HepG2 (cell line): ENCODE measurements around the gene SLC12A9. TPM values are rescaled to one million over a fixed set of nuclear protein-coding genes. Genes with fewer than 3 reads are reported as not detected.
A peak's percentile ranks its signal among the peaks of the same experiment; 100 is the strongest.

ENCODE experiments used
- FOSL2 ChIP-seq: sonication (generic); formaldehyde crosslinking; IDR thresholded peaks from 2 replicates; pipeline ENCODE4 v1.4.0; 2020; ENCODE audit warnings: missing genetic modification reagents
- FOXJ3 ChIP-seq: sonication (generic); formaldehyde crosslinking; IDR thresholded peaks from 2 replicates; pipeline ENCODE4 v1.4.0; 2020; ENCODE audit warnings: missing genetic modification reagents, mild to moderate bottlenecking, borderline replicate concordance
- TAF15 ChIP-seq: fragments of 200-400 bp; formaldehyde crosslinking; IDR thresholded peaks from one replicate; pipeline ENCODE4 v1.6.1; 2018; ENCODE audit warnings: mild to moderate bottlenecking, low read depth, low read length; ENCODE audit not compliant: poor library complexity, severe bottlenecking
- XBP1 ChIP-seq: sonication (generic); formaldehyde crosslinking; IDR thresholded peaks from 2 replicates; pipeline ENCODE4 v1.5.0; 2020; ENCODE audit warnings: missing genetic modification reagents
- ZNF12 ChIP-seq: sonication (generic); formaldehyde crosslinking; IDR thresholded peaks from 2 replicates; pipeline ENCODE4 v1.5.0; 2020; ENCODE audit warnings: missing genetic modification reagents
- ZNF598 ChIP-seq: sonication (generic); formaldehyde crosslinking; IDR thresholded peaks from 2 replicates; pipeline ENCODE4 v1.5.1; 2020; ENCODE audit warnings: mild to moderate bottlenecking, missing genetic modification reagents, borderline replicate concordance
- polyA plus RNA-seq, 8 experiments: library from polyadenylated mRNA; depleted of rRNA in 3 of 8; stranded (reverse) in 7 of 8; unstranded in 1 of 8; fragments of >200 nt; fragmentation: Illumina TruSeq in 4 of 8; extraction: Trizol in 4 of 8; gene quantifications; 2 replicates each; pipeline versions ENCODE4 v1.2.1 to v1.2.3, GENCODE V29; 2011 to 2016; ENCODE audit warnings: low read depth in 4 of 8, missing spikeins in 1 of 8, mixed read lengths in 1 of 8; ENCODE audit not compliant: insufficient read depth in 1 of 8
- total RNA-seq, 5 experiments: library from RNA; depleted of rRNA; stranded (reverse); fragments of >200 nt; fragmentation: Illumina TruSeq; extraction: Trizol; gene quantifications; 2 replicates each; pipeline ENCODE4 v1.2.3, GENCODE V29; 2016; ENCODE audit warnings: low read depth in 1 of 5
- TF ChIP-seq, protein P1 (sequence below): sonication (generic); formaldehyde crosslinking; IDR thresholded peaks from 2 replicates; pipeline ENCODE4 v1.9.0; 2022; ENCODE audit warnings: missing genetic modification reagents, mild to moderate bottlenecking, borderline replicate concordance
- TF ChIP-seq, protein P2 (sequence below): sonication (generic); formaldehyde crosslinking; IDR thresholded peaks from 2 replicates; pipeline ENCODE4 v1.4.0; 2020; ENCODE audit warnings: missing genetic modification reagents
- TF ChIP-seq, protein P3 (sequence below): sonication (generic); formaldehyde crosslinking; IDR thresholded peaks from 2 replicates; pipeline ENCODE4 v1.8.1; 2023; ENCODE audit warnings: missing genetic modification reagents, inconsistent platforms, borderline replicate concordance
- TF ChIP-seq, protein P4 (sequence below): sonication (generic); formaldehyde crosslinking; IDR thresholded peaks from one replicate; pipeline ENCODE4 v1.5.1; 2020; ENCODE audit warnings: mild to moderate bottlenecking, missing genetic modification reagents; ENCODE audit errors: not compliant biosample characterization
- TF ChIP-seq, protein P5 (sequence below), 2 experiments: sonication (generic) in 1 of 2; formaldehyde crosslinking in 1 of 2; IDR thresholded peaks; 2 replicates each; pipeline versions ENCODE4 v1.5.1 to v1.6.1; 2011 to 2020; ENCODE audit warnings: borderline replicate concordance in 1 of 2, low read depth in 1 of 2, low read length in 1 of 2, mild to moderate bottlenecking in 1 of 2, missing genetic modification reagents in 1 of 2, moderate library complexity in 1 of 2

Gene SLC12A9
- total and polyA plus RNA-seq, 2 of the 13 experiments (the other 11 are each of a cell fraction or from before 2014, with no cell fraction given) = 8.7 to 16.6 TPM

DNA sequence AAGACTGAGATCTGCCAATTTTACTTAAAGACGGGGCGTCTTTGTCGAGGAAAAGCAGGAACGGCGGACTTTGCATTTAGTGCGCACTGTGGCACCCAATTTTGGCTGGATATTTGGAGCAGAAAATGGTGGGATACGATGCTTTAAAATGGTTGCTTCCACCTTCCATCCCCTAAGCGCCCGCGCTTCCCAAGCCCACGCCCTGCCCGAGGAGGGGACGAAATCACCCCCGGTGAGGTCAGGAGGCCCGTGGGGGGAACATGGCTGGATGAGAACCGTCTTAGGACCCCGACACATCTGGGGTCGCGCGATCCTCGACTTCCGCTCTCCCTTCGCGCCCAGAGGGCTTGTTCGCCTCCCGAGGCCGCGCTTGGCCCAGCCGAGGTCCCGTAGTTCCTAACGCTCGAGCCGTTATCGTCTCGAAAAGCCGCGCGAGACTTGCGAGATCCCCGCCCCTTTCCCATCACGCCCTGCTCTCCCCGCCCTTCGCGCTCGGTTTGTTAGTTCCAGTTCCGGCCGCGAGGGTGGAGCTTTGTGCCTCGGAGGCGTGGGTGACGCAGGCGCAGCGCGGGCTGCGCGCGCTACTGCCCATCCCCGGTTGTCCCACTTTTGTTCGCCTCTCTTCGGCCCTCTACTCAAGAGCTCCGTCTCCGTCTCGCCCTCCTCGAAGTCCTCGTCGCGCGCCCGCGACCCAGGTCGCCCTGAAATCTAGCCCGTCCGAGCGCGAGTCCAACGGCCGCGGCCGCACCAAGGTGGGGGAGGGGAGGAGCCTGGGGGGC is 22.3 kb downstream of the SLC12A9 start, which contains the start of gene SRRT (continued):
- TF ChIP-seq, protein P1, sequence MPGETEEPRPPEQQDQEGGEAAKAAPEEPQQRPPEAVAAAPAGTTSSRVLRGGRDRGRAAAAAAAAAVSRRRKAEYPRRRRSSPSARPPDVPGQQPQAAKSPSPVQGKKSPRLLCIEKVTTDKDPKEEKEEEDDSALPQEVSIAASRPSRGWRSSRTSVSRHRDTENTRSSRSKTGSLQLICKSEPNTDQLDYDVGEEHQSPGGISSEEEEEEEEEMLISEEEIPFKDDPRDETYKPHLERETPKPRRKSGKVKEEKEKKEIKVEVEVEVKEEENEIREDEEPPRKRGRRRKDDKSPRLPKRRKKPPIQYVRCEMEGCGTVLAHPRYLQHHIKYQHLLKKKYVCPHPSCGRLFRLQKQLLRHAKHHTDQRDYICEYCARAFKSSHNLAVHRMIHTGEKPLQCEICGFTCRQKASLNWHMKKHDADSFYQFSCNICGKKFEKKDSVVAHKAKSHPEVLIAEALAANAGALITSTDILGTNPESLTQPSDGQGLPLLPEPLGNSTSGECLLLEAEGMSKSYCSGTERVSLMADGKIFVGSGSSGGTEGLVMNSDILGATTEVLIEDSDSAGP (CRISPR knock-in tag) = peak; percentile 81; the same call in 1 of the 2 replicates
- TF ChIP-seq, protein P2, sequence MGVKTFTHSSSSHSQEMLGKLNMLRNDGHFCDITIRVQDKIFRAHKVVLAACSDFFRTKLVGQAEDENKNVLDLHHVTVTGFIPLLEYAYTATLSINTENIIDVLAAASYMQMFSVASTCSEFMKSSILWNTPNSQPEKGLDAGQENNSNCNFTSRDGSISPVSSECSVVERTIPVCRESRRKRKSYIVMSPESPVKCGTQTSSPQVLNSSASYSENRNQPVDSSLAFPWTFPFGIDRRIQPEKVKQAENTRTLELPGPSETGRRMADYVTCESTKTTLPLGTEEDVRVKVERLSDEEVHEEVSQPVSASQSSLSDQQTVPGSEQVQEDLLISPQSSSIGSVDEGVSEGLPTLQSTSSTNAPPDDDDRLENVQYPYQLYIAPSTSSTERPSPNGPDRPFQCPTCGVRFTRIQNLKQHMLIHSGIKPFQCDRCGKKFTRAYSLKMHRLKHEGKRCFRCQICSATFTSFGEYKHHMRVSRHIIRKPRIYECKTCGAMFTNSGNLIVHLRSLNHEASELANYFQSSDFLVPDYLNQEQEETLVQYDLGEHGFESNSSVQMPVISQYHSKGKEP (CRISPR knock-in tag) = 0 out of 2 replicates have a peak, but pooled peaks have one; percentile 26
- TF ChIP-seq, protein P3, sequence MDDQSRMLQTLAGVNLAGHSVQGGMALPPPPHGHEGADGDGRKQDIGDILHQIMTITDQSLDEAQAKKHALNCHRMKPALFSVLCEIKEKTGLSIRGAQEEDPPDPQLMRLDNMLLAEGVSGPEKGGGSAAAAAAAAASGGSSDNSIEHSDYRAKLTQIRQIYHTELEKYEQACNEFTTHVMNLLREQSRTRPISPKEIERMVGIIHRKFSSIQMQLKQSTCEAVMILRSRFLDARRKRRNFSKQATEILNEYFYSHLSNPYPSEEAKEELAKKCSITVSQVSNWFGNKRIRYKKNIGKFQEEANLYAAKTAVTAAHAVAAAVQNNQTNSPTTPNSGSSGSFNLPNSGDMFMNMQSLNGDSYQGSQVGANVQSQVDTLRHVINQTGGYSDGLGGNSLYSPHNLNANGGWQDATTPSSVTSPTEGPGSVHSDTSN (CRISPR knock-in tag) = no peak
- TF ChIP-seq FOSL2 (CRISPR knock-in tag) (no peak; the same call in 1 of the 2 replicates), TAF15 (no peak), XBP1 (CRISPR knock-in tag) (no peak), ZNF12 (CRISPR knock-in tag) (peak; percentile 21; the same call in 1 of the 2 replicates), FOXJ3 (CRISPR knock-in tag) (no peak), ZNF598 (CRISPR knock-in tag) (no peak)
- TF ChIP-seq, protein P4, sequence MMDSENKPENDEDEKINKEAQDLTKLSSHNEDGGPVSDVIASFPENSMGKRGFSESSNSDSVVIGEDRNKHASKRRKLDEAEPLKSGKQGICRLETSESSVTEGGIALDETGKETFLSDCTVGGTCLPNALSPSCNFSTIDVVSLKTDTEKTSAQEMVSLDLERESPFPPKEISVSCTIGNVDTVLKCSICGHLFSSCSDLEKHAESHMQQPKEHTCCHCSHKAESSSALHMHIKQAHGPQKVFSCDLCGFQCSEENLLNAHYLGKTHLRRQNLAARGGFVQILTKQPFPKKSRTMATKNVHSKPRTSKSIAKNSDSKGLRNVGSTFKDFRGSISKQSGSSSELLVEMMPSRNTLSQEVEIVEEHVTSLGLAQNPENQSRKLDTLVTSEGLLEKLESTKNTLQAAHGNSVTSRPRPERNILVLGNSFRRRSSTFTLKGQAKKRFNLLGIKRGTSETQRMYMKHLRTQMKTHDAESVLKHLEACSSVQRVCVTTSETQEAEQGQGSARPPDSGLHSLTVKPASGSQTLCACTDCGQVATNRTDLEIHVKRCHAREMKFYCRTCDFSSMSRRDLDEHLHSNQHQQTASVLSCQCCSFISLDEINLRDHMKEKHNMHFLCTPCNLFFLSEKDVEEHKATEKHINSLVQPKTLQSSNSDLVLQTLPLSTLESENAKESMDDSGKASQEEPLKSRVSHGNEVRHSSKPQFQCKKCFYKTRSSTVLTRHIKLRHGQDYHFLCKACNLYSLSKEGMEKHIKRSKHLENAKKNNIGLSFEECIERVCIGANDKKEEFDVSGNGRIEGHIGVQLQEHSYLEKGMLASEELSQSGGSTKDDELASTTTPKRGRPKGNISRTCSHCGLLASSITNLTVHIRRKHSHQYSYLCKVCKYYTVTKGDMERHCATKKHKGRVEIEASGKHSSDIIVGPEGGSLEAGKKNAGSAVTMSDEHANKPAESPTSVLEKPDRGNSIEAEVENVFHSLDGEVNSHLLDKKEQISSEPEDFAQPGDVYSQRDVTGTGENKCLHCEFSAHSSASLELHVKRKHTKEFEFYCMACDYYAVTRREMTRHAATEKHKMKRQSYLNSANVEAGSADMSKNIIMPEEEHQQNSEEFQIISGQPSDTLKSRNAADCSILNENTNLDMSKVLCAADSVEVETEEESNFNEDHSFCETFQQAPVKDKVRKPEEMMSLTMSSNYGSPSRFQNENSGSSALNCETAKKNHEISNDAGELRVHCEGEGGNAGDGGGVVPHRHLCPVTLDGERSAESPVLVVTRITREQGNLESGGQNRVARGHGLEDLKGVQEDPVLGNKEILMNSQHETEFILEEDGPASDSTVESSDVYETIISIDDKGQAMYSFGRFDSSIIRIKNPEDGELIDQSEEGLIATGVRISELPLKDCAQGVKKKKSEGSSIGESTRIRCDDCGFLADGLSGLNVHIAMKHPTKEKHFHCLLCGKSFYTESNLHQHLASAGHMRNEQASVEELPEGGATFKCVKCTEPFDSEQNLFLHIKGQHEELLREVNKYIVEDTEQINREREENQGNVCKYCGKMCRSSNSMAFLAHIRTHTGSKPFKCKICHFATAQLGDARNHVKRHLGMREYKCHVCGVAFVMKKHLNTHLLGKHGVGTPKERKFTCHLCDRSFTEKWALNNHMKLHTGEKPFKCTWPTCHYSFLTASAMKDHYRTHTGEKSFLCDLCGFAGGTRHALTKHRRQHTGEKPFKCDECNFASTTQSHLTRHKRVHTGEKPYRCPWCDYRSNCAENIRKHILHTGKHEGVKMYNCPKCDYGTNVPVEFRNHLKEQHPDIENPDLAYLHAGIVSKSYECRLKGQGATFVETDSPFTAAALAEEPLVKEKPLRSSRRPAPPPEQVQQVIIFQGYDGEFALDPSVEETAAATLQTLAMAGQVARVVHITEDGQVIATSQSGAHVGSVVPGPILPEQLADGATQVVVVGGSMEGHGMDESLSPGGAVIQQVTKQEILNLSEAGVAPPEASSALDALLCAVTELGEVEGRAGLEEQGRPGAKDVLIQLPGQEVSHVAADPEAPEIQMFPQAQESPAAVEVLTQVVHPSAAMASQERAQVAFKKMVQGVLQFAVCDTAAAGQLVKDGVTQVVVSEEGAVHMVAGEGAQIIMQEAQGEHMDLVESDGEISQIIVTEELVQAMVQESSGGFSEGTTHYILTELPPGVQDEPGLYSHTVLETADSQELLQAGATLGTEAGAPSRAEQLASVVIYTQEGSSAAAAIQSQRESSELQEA (CRISPR knock-in tag) = no peak
- TF ChIP-seq, protein P5, sequence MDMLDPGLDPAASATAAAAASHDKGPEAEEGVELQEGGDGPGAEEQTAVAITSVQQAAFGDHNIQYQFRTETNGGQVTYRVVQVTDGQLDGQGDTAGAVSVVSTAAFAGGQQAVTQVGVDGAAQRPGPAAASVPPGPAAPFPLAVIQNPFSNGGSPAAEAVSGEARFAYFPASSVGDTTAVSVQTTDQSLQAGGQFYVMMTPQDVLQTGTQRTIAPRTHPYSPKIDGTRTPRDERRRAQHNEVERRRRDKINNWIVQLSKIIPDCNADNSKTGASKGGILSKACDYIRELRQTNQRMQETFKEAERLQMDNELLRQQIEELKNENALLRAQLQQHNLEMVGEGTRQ (IDR thresholded peaks at IDR 0.05; ENCODE audit: low read depth, low read length) = no peak
- TF ChIP-seq, protein P5 (CRISPR knock-in tag; IDR thresholded peaks at IDR 0.05; ENCODE audit: borderline replicate concordance) = peak; percentile 39; the same call in 1 of the 2 replicates
